Endodermal cell (in vitro differentiated cells): ENCODE results near the gene HID1. TPM values are rescaled to one million over a fixed set of nuclear protein-coding genes. Genes with fewer than 3 reads are reported as not detected.

Experiments
- DNase-seq: peaks from one replicate; pipeline ENCODE4 v3.0.0-alpha.2; 2017
- H3K27ac ChIP-seq: 2 replicates; pipeline ENCODE4 v1.5.1; 2013; ENCODE audit warnings: mild to moderate bottlenecking, low read depth, low read length, moderate library complexity
- H3K27me3 ChIP-seq: 2 replicates; pipeline ENCODE4 v1.6.1; 2013; ENCODE audit warnings: mild to moderate bottlenecking, low read length, moderate library complexity; ENCODE audit not compliant: insufficient read depth, control insufficient read depth, poor library complexity, severe bottlenecking
- H3K36me3 ChIP-seq: 2 replicates; pipeline ENCODE4 v1.7.0; 2013; ENCODE audit warnings: mild to moderate bottlenecking, low read length, moderate library complexity; ENCODE audit not compliant: control insufficient read depth, insufficient read depth
- H3K4me1 ChIP-seq: one replicate; pipeline ENCODE4 v1.7.0; 2013; ENCODE audit warnings: low read length; ENCODE audit not compliant: control insufficient read depth, insufficient read depth
- H3K4me3 ChIP-seq: 2 replicates; pipeline ENCODE4 v1.5.1; 2013; ENCODE audit warnings: mild to moderate bottlenecking, low read length, moderate library complexity
- H3K9ac ChIP-seq: 2 replicates; pipeline ENCODE4 v1.6.1; 2013; ENCODE audit warnings: mild to moderate bottlenecking, low read length, moderate library complexity; ENCODE audit not compliant: poor library complexity, severe bottlenecking; ENCODE audit errors: extremely low read depth
- H3K9me3 ChIP-seq: 2 replicates; pipeline ENCODE4 v1.6.1; 2013; ENCODE audit warnings: mild to moderate bottlenecking, low read length, moderate library complexity; ENCODE audit not compliant: control insufficient read depth
- H3K27ac Mint-ChIP-seq: 2 replicates; pipeline ENCODE4 v1.8.0; 2020; ENCODE audit warnings: mixed read lengths
- H3K27me3 Mint-ChIP-seq: 2 replicates; pipeline ENCODE4 v1.8.0; 2021; ENCODE audit warnings: mild to moderate bottlenecking, mixed read lengths; ENCODE audit not compliant: insufficient read depth
- H3K36me3 Mint-ChIP-seq: 2 replicates; pipeline ENCODE4 v1.8.0; 2020; ENCODE audit warnings: low read depth, mixed read lengths
- H3K4me1 Mint-ChIP-seq: 2 replicates; pipeline ENCODE4 v1.8.0; 2020; ENCODE audit warnings: mixed read lengths
- H3K4me3 Mint-ChIP-seq: 2 replicates; pipeline ENCODE4 v1.8.0; 2020; ENCODE audit warnings: mild to moderate bottlenecking, moderate library complexity, mixed read lengths
- H3K9me3 Mint-ChIP-seq: 2 replicates; pipeline ENCODE4 v1.8.0; 2020; ENCODE audit warnings: mild to moderate bottlenecking, mixed read lengths
- CTCF ChIP-seq: fragments of 200-600 bp; sonication (generic); conservative IDR thresholded peaks from 2 replicates; pipeline ENCODE4 v1.5.0; 2021; ENCODE audit warnings: antibody characterized with exemption, mild to moderate bottlenecking
- WGBS, 2 experiments: methylation state at CpG; one replicate each; pipeline versions ENCODE4 v1.1.5 to v1.1.7; 2013; ENCODE audit warnings: missing lambda C conversion rate in 2 of 2, mixed read lengths in 1 of 2; ENCODE audit not compliant: insufficient coverage in 1 of 2, insufficient read length in 1 of 2; 5-methylcytosine and 5-hydroxymethylcytosine counted together
- total RNA-seq, 2 donors: library from RNA; stranded (reverse); fragmentation: NEBNext Ultra II Directional in 1 of 2; extraction: Animal tissue kit (Norgen Biotek cat#: 25700) in 1 of 2; gene quantifications; 2 replicates in 1 of 2; 3 replicates in 1 of 2; pipeline ENCODE4 v1.2.1, GENCODE V29; 2021

HID1 gene
- total RNA-seq, 2 donors from 2014 or later: 7.6 to 11.4 TPM

GRCh38 chr17:75012346-75013091, 40.0 kb upstream of the HID1 start, which contains the start of gene MRPL58:
MRPL58 (plus strand) TSS chr17:75012670; CDS start chr17:75012687, 17 bp downstream.
- H3K9ac ChIP-seq: peak within 1 kb of the TSS; percentile 73
- peaks cover 10% of the 10 kb centered on the region for H3K36me3 Mint-ChIP-seq

GRCh38 chr17:75012096-75012345, 39.5 kb upstream of the HID1 start:
- H3K27me3 Mint-ChIP-seq: no peaks in the 10 kb centered on the region
- no peak for DNase-seq
- Histone ChIP-seq H3K9me3 (no peaks in the 10 kb centered on the region), H3K4me1 (no peaks in the 10 kb centered on the region), H3K27me3 (no peaks in the 10 kb centered on the region), H3K27ac (peak overlapping the region; percentile 55), H3K9ac (peak overlapping the region; percentile 73), H3K4me3 (peak overlapping the region; percentile 96), H3K36me3 (peaks cover 5% of the 10 kb centered on the region)
- no peak for TF ChIP-seq CTCF
- WGBS, 2 experiments: 33 to 55% methylated on average over 2 to 5 of the region's 5 CpGs
- H3K27ac Mint-ChIP-seq: peak overlapping the region; percentile 1
- H3K36me3 Mint-ChIP-seq: peaks cover 10% of the 10 kb centered on the region
- H3K4me3 Mint-ChIP-seq: peak overlapping the region; percentile 91
- H3K4me1 Mint-ChIP-seq: peaks cover 17% of the 10 kb centered on the region
- no peaks in the 10 kb centered on the region for H3K9me3 Mint-ChIP-seq

More at GRCh38 chr17:75012346-75013091, 40.0 kb upstream of the HID1 start, which contains the start of gene MRPL58:
- H3K36me3 ChIP-seq: peaks cover 6% of the 10 kb centered on the region
- H3K27ac Mint-ChIP-seq: peak within 1 kb of the TSS; percentile 1
- 3 to 7% methylated on average over 19 to 63 of the region's 63 CpGs for WGBS, 2 experiments
- H3K9me3 Mint-ChIP-seq: no peaks in the 10 kb centered on the region
- no peaks in the 10 kb centered on the region for H3K27me3 Mint-ChIP-seq
- no peaks in the 10 kb centered on the region for H3K9me3 ChIP-seq
- TF ChIP-seq CTCF: peak; percentile 74
- peak within 1 kb of the TSS; percentile 55 for H3K27ac ChIP-seq
- H3K4me3 ChIP-seq: peak within 1 kb of the TSS; percentile 96
- H3K4me1 ChIP-seq: no peaks in the 10 kb centered on the region
- peak within 1 kb of the TSS; percentile 91 for H3K4me3 Mint-ChIP-seq
- no peaks in the 10 kb centered on the region for H3K27me3 ChIP-seq
- peaks cover 17% of the 10 kb centered on the region for H3K4me1 Mint-ChIP-seq
- DNase-seq: peak; percentile 99

GRCh38 chr17:75011401-75012095, 39.0 kb upstream of the HID1 start:
- Histone ChIP-seq H3K36me3 (peaks cover under 1% of the 10 kb centered on the region), H3K27ac (peak overlapping the region; percentile 55), H3K4me1 (no peaks in the 10 kb centered on the region), H3K27me3 (no peaks in the 10 kb centered on the region), H3K9me3 (no peaks in the 10 kb centered on the region), H3K9ac (no peak overlapping the region), H3K4me3 (peak overlapping the region; percentile 96)
- 90 to 91% methylated on average over 13 of the region's 13 CpGs for WGBS, 2 experiments
- Mint-ChIP-seq H3K4me3 (peak overlapping the region; percentile 91), H3K36me3 (peaks cover 5% of the 10 kb centered on the region), H3K27me3 (no peaks in the 10 kb centered on the region), H3K9me3 (no peaks in the 10 kb centered on the region), H3K27ac (peak overlapping the region; percentile 1), H3K4me1 (peaks cover 17% of the 10 kb centered on the region)
- TF ChIP-seq CTCF: no peak
- no peak for DNase-seq
